ENCODE data around the gene POLG.

DNA sequence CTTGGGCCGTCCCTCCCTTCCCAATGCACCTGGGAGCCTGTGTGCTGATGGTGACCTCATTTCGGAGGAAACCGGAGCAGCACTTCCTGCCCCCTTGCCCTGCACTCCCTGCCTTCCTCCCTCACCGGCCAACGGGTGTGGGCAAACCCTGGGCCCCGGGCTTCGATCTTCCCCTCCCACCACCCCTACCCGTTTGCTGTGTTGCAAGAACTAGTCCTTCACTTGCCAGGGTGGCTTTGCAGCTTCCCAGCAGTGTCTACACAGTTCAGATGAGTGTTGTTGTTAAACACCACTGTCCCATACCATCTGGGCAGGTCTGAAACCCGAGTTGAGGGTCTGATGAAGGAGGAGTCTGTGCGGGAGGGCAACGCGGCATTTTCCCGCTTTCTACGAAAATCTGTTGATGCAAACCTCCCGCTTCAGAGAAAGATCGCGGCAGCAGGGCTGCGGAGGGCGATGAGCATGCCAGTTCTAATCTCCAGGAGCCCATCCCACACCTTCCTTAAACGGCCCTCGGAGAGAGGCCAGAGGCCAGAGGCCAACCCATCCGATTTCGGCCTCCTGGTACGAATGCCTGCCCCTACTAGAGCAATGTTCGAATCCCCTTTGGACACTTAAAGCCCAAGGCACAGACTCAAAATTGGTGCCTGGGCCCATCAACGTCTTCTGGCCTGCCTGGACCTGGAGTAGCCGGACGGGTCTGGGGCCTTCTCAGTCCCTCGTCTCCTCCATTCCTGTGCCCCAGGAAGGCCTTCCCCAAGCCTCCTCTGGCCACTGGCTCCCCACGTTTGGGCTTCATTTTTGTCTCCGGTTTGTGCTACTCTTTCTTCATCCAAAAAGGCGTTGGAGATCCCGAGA is 35.7 kb upstream of the POLG start:
- TF ChIP-seq POLR2A (IDR thresholded peaks at IDR 0.05) (no peak), EP300 (IDR thresholded peaks at IDR 0.05) (no peak)
- TF ChIP-seq, protein P1, sequence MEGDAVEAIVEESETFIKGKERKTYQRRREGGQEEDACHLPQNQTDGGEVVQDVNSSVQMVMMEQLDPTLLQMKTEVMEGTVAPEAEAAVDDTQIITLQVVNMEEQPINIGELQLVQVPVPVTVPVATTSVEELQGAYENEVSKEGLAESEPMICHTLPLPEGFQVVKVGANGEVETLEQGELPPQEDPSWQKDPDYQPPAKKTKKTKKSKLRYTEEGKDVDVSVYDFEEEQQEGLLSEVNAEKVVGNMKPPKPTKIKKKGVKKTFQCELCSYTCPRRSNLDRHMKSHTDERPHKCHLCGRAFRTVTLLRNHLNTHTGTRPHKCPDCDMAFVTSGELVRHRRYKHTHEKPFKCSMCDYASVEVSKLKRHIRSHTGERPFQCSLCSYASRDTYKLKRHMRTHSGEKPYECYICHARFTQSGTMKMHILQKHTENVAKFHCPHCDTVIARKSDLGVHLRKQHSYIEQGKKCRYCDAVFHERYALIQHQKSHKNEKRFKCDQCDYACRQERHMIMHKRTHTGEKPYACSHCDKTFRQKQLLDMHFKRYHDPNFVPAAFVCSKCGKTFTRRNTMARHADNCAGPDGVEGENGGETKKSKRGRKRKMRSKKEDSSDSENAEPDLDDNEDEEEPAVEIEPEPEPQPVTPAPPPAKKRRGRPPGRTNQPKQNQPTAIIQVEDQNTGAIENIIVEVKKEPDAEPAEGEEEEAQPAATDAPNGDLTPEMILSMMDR (IDR thresholded peaks at IDR 0.05): no peak
